AG08396 (cell line): ENCODE data around the gene GRIK1.

ENCODE experiments used
- DNase-seq: peaks from one replicate; pipeline ENCODE4 v3.0.0; 2012; ENCODE audit warnings: low spot score, mixed read lengths

GRIK1 gene

DNA sequence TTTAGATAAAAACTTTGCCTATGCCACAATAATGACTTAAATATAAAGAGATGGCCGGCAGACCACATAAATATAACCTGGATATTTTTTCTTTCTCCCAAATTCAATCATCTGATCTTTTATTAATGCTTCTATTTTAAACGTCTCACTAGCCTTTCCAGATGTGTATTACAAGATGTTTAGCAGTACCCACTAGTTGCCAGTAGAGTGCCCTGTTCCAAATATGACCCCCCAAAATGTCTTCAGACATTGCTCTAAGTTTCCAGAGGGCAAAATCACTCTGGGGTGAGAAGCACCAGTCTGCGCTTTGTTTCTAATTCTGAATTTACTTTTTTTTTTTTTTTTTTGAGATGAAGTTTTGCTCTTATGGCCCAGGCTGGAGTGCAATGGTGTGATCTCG lies 268.1 kb downstream of the GRIK1 start:
- no peak for DNase-seq

DNA sequence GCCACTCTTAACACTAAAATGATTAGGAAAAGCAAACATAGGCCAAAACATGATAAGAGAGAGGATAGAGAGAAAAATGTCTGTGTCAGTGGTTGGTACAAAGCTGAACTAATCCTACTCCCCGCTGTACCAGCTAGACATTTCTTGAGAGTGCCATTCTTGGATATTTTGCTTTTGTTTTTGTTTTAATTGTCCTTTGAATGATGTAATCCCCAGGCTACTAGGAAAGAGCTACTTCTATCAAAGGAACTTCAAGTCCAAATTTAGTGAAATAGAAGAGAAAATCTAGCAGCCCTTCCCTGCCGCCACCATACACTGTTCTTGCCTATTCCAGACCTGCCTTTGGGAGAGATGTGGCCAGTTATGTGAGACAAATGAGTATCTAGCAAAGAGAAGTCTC lies 269.6 kb downstream of the GRIK1 start:
- DNase-seq: no peak

DNA sequence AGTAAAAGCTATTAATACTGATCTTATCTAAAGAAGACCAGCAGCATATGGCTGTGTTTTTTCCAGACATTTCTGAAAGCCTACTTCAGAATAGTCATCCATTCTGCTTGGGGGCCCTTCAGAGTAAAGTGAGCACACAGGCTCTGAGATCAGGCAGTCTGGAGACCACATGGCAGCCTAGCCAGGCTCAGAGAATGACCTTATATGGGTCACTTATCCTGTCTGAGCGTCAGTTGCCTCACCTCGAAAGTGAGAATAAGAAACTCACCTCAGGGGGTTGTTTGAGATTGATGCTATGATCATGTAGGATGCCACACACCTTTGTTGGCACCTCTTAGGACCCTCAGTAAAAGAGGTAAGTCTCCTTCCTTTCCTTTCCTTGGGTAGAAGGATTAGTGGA lies 270.4 kb downstream of the GRIK1 start:
- DNase-seq: no peak

DNA sequence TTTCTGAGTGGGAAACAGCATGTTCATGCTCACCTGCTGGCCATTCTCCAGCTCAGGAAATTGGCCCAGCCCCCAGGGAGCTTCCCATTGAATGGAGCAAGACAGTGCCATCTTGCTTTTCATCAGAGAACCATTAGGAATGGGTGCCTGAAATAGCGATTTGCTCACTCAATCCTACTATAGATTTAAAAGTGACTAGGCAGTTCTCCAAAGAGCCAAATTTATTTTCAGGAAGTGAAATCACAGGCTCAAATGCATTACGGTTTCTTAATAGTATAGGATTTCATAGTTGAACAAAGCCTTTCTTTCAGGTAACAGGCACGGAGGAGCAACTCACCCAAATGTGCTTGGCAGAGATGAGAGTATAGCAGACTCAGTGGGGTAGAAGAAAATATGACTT lies 272.1 kb downstream of the GRIK1 start:
- DNase-seq: no peak

DNA sequence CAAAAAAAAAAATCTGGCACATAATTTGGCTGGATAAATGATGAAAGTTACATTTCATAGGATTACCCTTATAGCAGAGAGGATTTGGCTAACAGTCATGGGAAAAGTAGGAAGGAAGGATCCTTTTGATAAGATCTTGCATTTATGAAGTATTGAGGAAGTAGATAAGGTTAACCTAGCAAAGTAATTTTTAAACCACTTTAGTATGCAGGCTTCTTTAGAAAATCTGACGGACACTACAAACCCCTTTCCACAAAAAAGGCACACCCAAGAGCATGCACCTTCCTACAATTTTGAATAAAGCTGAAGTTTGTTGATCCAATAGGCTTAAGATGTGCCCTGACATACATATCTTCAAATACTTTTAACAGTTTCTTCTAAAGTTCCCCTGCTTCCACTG lies 275.2 kb downstream of the GRIK1 start:
- DNase-seq: no peak

DNA sequence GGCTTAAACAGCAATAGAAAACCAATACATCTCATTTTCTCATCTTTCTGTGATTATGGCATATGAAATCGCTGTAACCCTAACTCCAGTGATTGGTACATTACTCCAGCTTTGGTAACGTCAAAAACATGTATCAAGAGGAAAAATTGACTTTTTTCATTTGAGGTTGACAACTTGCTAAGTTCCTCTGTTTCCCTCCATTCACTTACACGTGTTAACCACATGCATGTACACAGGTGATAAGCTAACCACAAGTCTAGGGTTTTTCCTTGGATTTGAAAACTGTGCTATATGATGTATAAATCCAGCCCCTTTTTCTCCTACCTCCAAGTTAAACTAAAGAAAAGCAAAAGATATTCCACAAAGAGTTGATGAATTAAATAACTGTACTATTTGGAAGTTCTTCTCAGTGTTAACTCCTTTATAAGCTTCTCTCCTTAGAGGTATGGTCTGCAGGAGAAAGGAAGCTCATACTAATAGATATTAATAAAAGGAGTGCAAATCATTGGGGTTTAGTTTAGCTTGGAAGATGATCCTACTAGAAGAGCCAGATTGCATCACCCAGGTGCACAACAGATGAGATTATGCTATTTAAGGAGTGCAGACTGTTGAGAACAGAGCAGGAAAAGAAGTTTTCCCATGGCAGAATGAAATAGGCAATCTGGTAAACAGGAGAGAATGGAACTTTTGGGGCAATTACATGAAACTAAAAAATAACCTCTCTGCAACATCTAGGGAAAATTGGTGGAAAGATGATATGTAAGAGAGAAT lies 277.9 kb downstream of the GRIK1 start:
- no peak for DNase-seq

DNA sequence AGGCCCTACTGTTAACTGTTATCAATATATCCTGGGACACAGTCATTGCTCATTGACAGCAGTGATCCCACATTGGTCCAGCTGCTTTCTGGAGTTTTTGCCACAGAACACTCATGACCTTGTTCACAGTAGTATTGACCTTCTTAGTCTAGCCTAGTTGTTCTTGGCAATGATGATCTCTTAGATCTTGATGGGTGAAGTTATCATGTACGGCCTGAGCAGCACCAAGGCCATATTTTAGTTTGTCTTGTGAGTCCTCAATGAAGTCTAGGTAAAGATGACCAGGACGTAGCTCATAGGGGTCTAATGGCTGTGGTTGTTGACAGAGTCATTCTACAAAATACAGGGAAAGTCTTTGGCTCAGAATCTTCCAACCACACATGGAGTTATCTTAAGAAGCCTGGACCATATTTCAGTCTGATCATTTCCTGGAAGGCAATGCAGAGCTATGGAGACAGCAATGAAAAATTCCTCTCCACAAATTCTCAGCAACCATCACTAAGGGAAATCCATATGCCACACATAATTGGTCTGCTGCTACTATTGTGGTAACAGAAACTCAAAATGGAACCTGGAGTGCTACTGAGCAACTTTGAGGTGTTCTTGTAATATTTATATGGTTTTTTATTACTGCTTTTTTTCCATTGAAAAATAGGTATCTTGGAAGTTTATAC lies 279.6 kb downstream of the GRIK1 start:
- DNase-seq: no peak

DNA sequence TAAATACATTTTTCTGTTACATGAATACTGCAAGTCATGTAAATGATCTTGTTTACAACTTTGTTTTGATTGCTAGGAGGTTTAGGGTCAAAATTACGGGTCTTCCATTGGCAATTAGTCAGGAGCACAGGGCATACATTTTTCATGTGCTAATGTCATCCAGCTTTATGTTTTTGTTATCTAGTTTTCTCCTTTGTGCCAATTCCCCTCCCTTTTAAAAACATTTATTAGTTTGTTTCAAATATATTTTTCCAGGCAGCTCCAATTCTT lies 280.9 kb downstream of the GRIK1 start:
- DNase-seq: no peak

DNA sequence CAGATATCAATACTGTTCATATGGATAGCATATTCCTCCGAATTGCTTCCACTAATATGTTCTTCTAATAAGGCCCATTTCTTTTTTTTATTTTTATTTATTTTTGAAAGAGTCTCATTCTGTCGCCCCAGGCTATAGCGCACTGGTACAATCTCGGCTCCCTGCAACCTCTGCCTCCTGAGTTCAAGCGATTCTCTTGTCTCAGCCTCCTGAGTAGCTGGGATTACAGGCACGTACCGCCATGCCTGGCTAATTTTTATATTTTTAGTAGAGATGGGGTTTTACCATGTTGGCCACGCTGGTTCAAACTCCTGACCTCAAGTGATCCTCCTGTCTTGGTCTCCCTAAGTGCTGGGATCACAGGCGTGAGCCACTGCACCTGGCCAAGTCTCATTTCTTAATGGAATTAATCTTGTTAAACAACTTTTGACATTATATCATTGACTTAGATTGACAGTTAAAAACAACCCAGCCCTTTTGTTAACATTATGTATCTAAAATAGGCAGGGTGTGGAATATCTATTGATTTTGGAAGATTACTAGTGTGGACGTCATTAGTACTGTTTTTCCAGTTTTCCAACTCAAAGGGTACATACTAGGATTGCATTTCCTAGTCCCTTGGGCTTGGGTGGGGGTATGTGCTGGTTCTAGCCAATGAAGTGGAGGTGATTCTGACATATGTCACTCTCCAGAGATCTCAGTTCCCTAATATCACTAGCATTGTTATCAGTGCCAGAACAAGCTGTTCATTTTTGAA lies 281.4 kb downstream of the GRIK1 start:
- no peak for DNase-seq

DNA sequence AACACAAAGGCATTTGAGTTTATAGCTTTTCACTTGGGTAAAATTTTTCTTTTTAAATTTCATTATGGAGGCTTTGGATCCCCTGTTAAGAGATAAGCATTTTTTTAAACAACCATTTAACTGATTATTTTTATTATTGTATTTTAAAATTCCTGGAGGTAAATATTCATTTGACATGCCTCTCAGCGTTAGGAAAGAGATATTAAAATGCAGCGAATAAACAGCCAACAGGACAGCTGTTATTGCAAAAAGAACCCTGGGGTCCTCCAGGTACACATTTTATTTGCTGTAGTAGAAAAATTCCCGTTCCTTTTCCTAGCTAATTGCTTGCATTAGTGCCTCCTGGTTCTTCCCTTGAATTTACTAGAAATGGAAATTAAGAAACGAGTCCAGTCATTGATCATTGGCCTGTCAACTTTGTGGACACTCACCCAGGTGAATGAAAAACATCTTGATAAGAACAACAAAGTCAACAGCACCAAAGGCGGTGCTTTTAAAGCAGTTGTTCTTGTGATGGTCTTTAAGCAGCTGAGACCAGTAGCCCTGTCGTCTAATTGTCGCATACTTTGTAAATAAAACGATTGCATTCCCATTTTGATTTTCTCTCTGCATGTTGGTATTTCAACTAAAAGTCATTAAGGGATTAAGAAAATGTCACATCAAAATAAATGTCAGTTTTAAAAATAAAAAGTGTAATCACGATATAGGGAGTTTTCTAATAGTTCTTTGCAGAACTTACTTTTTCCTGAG lies 282.4 kb downstream of the GRIK1 start:
- no peak for DNase-seq

DNA sequence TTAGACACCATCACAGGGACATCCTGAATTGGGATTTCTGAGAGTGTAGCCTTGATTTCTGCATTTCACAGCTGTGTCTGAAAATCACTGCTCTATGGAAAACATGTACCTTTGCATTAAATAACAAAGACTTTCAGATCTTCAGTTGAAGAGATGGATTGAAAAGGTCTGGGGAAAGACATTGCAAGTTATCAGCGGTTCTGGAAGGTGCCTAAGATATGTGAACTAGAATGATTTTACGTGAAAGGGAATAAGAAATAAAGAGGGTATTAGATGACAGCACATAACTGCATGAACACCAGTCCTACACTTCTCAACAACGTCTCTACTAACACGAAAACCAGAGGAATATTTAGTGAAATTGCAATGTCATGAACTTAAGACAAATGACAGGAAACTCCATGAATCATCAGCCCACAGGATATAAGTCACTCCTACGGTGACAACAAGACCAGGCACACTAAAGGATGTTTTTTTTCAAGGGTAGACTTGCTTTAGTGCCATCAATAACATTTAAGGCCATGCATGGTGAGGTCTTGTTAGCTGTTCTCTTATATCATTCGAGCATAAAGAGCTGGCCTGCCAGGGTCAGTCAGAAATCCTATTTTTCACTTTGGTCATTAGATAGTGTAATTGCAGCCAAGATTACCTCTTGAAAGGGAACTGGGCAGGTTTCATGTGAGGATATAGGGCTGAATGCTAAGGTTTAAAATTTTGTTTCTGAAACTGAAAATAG lies 283.1 kb downstream of the GRIK1 start:
- peak; percentile 17 for DNase-seq

DNA sequence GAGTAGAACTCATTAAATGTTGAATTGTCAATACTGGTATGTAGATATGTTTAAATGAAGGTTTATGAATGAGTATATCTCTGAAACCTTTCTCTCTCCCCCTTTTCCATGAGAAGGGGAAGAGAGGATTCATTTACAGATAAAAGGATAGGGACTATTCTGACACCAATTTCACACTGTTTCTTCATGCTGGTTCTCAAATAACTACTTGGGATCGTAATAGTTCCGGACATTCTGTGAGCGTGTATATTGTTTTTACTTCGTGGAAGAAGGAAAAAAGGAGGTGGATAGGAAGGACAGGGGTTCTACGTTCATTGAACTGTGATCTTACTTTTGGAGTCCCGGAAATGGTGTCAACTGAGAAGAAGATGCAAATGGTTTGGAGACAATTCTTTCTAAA lies 284.2 kb downstream of the GRIK1 start:
- DNase-seq: no peak

DNA sequence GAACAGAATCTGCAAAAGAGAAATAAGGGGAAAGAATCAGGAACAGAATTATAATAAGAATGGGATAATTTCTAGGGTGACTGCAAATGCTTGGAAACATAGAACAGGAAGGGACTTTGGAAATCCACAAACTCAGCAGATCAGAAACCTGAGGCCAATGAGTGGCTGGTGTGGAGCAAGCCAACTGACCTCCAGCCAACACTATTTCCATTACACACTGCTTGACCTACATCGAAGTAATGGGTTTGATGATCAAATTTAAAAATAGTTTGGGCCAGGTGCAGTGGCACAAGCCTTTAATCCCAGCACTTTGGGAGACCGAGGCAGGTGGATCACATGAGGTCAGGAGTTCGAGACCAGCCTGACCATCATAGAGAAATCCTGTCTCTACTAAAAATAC lies 284.9 kb downstream of the GRIK1 start:
- DNase-seq: no peak

DNA sequence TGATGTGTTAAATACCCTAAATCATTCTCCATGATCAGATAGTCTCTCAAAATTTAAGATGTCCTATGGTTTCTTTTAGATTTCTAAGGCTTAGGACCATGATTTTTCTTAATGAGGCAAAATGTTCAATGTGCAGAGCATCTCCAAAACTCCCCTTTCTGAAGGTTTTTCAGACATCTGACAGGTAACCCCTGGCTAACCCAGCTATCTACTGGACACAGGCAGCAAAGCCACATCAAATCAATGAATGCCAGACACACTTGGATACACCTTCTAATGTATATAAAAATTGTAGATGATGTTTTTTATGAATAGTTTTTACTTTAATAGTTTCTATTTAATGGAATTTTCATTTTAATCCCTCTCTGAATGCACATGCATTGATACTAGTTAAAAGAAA lies 285.6 kb downstream of the GRIK1 start:
- no peak for DNase-seq

DNA sequence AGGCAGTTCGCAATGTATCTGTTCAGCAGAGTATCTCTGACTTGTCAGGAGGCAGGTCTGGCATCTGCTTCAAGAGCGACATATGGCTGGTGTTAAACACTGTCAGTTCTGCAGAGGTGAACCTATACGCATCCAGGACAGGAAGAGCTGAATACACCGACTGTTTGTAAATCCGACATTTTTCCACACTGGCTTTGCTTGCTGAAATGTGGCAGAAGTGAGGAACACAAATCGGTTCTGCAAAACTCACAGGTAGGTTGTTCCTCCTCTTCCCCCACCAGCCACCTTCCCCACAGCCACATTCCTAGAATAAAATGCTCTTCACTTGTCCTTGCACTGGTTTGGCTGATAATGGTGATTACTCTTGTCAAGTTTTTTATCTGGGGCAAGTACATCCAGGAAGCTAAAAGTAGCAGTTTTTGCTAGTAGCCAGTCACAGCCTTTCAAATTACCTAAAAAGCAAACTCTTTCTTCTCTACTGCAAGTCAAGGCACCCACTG lies 289.2 kb downstream of the GRIK1 start:
- DNase-seq: no peak

DNA sequence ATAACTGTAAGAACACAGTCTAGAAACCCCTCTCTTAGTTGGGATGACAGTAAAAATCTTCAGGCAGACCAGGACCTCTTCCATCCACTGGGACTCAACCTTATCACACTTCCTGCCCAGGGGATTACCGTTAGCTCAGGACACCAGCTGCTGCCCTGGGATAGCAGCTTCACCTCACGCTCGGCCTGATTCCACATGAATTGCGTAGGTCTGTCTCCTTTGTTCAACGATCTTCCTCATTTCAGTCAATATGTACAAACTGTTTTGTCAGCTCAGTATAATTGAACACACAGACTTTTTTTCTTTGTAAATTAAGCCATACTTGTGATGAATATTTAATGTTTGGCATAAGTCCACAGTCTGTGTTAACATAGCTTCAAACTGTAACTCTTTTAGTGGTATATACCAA lies 290.4 kb downstream of the GRIK1 start:
- no peak for DNase-seq

DNA sequence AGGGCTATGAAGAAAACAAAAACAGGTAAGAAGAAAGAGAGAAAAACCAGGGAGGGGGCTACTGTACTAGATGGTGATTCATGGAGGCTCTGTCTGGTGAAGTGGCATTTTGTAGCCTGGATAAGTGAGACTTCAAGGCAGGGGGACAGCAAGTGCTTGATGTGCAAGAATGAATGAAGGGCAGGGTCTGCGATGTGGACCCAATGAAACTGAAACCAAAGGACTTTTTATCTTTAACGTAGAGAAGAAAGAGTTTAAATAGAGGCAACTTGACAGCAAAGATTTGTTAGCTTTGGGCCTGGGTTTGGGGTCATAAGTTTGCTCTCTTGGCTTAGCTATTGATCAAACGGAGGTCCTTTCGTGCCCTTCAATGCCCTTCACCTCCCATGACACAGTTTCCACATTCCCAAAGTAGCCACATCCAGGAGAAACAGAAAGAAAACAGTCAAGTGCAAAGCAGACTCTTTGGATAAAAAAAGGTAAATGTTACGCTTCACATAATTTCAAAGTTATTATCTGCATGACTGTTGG lies 291.0 kb downstream of the GRIK1 start:
- no peak for DNase-seq

DNA sequence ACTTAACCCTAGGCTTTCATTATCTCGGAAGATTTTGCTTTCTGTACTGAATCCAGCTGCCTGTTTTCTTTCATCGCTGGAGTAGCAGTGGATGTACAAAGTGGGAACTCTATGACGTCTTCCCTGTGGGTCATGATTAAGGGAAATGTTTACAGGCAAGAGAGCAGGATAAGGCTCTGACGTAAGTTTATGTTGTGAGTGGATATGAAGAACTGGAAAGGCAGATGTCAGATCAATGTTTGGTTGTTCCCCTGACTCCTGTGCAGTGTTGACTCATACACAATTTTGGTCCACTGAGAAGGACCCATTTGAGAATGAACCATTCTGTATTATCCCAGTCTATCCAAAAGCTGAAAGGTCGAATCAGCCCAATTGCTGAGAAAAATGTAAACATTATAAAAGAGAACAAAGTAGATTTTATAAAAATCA lies 292.4 kb downstream of the GRIK1 start:
- DNase-seq: peak; percentile 15

DNA sequence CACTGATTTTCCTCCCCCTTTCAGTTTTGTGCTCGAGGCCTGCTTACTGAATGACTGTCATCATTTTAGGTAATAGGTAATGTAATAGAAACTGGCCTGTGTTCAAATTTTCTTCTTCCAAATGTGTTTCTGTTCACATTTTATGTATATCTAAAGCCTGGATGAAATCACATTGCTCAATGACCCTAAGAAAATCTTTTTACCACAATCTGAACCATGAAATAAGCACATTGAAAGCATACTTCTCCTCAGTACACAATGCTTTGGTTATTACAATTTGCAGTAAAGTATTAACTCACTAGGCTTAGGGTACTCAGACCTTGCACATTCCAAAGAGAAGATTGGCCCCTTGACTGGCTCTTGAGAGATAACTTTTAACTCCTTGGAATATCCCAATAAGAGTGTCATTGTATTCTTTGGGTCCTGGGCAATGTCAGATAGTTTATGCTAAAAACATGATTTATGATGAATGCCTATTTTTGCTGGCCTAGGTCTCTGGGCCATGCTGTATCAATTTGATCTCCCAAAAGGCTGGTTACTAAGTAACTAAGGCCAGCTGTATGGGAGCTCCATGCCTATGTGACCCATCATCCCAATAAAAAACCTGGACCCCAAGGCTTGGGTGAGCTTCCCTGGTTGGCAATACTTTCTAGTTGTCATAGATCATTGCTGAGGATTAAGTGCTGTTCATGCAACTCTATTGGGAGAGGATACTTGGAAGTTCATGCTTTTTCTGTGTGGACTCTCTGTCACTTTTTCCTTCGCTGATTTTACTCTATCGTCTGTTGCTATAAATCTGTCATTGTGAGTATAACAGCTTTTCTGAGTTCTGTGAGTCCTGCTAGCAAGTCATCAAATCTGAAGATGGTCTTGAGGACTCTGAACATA lies 293.9 kb downstream of the GRIK1 start:
- no peak for DNase-seq

DNA sequence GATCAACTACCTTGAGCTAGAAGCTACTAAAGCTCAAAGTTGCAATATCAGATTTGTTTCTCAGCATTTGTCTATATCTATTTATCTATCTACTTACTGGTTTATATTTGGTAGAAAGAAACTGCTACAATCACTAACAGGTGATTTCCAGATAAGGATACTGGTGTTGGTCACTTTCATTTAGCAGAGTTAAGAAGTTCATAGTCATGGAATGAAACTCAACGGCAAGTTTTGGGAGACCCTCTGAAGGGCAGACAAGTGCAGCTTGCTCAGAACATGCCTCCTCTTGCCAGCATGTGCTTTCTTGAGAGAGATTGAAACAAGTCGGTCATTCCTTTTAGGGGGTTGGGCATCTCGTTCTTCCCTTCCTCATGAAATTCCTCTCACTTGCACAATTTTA lies 296.5 kb downstream of the GRIK1 start:
- DNase-seq: no peak
